Measurements from ENCODE around the gene NEK11. TPM values are rescaled to one million over a fixed set of nuclear protein-coding genes. Genes with fewer than 3 reads are reported as not detected.
"Not testable (repeated sequence)": the region's sequence is repeated elsewhere in the genome, so short reads cannot be mapped to it uniquely, and the experiment has no call there.

The NEK11 gene
- total and polyA plus RNA-seq, 4 experiments from 2014 or later = 1.9 to 6.2 (median 4.5) TPM

- H3K4me1 ChIP-seq (ENCODE audit: insufficient read depth, low read length); H3K36me3 ChIP-seq (ENCODE audit: insufficient read depth, low read length); H3K4me3 Mint-ChIP-seq; CTCF ChIA-PET (ENCODE audit: partially characterized antibody); H3K27me3 ChIP-seq (ENCODE audit: insufficient read depth, low read length); DNase-seq; H3K27ac Mint-ChIP-seq; H3K27ac ChIP-seq (ENCODE audit: low read depth, low read length); H3K9me3 ChIP-seq (ENCODE audit: control insufficient read depth in 1 of 2, low read length in 2 of 2); POLR2A ChIA-PET (ENCODE audit: partially characterized antibody); intact Hi-C loops (cut with micrococcal nuclease); H3K27me3 Mint-ChIP-seq; H3K4me1 Mint-ChIP-seq; H3K36me3 Mint-ChIP-seq; H3K4me3 ChIP-seq (ENCODE audit: low read length in 2 of 2): not testable (repeated sequence)
- peaks cover 0 to 16% (median 4%) of the 10 kb centered on the region in 8 donors for H3K9me3 Mint-ChIP-seq
Observed at GRCh38 chr3:131331456-131332085, 304.9 kb downstream of the NEK11 start.

- H3K9me3 Mint-ChIP-seq = peaks cover 2 to 15% (median 7%) of the 10 kb centered on the region in 8 donors
- intact Hi-C loops (cut with micrococcal nuclease) = no loop called here
- no peaks in the 10 kb centered on the region for H3K27me3 ChIP-seq (ENCODE audit: insufficient read depth, low read length)
- ChIA-PET CTCF (ENCODE audit: partially characterized antibody) (no interaction called here), POLR2A (ENCODE audit: partially characterized antibody) (no interaction called here)
- no peak overlapping the region for H3K27ac Mint-ChIP-seq
- no peaks in the 10 kb centered on the region for H3K27me3 Mint-ChIP-seq
- H3K9me3 ChIP-seq (ENCODE audit: control insufficient read depth in 1 of 2, low read length in 2 of 2) = no peaks in the 10 kb centered on the region
- no peaks in the 10 kb centered on the region for H3K36me3 ChIP-seq (ENCODE audit: insufficient read depth, low read length)
- H3K4me3 ChIP-seq (ENCODE audit: low read length in 2 of 2) = no peak overlapping the region
- DNase-seq = no peak
- no peak overlapping the region for H3K27ac ChIP-seq (ENCODE audit: low read depth, low read length)
- peaks cover 0 to 8% of the 10 kb centered on the region in 2 donors for H3K36me3 Mint-ChIP-seq
- H3K4me1 ChIP-seq (ENCODE audit: insufficient read depth, low read length) = no peaks in the 10 kb centered on the region
- H3K4me1 Mint-ChIP-seq = no peaks in the 10 kb centered on the region
- H3K4me3 Mint-ChIP-seq = peak overlapping the region in 1 of 8 donors; percentile 55
Observed at GRCh38 chr3:131338948-131339640, 312.4 kb downstream of the NEK11 start.

DNA sequence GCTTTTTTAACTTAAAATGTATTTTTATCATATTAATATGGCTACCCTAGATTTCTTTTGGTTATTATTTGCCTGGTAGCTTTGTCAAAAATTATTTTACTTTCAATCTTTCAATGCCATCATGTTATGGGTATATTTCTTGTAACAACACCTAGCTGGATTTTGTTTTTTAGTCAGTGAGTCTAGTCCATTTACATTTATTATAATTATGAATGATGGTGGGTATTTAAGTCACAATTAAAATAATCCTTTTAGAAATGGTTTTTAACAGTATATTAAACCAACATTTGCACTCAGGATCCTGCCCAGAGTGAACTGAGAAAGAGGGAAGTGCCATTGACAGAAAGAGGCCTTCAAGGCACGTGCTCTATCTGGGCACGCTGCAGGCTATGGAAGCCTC lies 315.1 kb downstream of the NEK11 start:
- ChIA-PET POLR2A (ENCODE audit: partially characterized antibody) (no interaction called here), CTCF (ENCODE audit: partially characterized antibody) (no interaction called here)
- H3K27ac ChIP-seq (ENCODE audit: low read depth, low read length) = no peak overlapping the region
- H3K9me3 Mint-ChIP-seq = peaks cover 0 to 15% (median 8%) of the 10 kb centered on the region in 8 donors
- H3K9me3 ChIP-seq (ENCODE audit: control insufficient read depth in 1 of 2, low read length in 2 of 2) = no peaks in the 10 kb centered on the region
- no peaks in the 10 kb centered on the region for H3K4me1 ChIP-seq (ENCODE audit: insufficient read depth, low read length)
- H3K27me3 ChIP-seq (ENCODE audit: insufficient read depth, low read length) = no peaks in the 10 kb centered on the region
- intact Hi-C loops (cut with micrococcal nuclease) = no loop called here
- H3K27ac Mint-ChIP-seq = no peak overlapping the region
- H3K4me3 ChIP-seq (ENCODE audit: low read length in 2 of 2) = no peak overlapping the region
- no peaks in the 10 kb centered on the region for H3K4me1 Mint-ChIP-seq
- H3K27me3 Mint-ChIP-seq = no peaks in the 10 kb centered on the region
- peaks cover 0 to 16% of the 10 kb centered on the region in 2 donors for H3K36me3 Mint-ChIP-seq
- DNase-seq = no peak
- no peak overlapping the region for H3K4me3 Mint-ChIP-seq
- H3K36me3 ChIP-seq (ENCODE audit: insufficient read depth, low read length) = no peaks in the 10 kb centered on the region

DNA sequence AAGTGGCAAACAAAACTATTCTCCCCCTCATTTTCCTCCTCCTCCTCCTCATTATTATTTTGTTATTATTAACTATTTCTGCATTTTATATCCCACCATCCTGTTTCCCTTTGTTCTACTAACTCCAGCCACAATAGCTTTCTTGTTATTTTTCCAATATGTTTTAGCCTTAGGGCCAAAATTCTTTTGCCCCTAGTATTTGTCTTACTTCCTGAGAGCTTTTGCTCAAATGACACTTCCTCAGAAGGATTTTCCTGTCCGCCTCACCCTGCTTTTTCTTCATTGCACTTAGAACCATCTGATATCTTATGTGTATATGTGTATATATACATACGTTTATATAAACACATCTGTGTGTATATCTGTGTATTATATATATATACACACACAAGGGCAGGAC lies 322.2 kb downstream of the NEK11 start:
- intact Hi-C loops (cut with micrococcal nuclease) = no loop called here
- Mint-ChIP-seq H3K4me1 (peaks cover 0 to 1% (median 0%) of the 10 kb centered on the region in 4 donors), H3K27ac (no peak overlapping the region), H3K9me3 (peaks cover 0 to 6% (median 3%) of the 10 kb centered on the region in 8 donors), H3K27me3 (no peaks in the 10 kb centered on the region), H3K36me3 (peaks cover 0 to 10% of the 10 kb centered on the region in 2 donors), H3K4me3 (no peak overlapping the region)
- no peaks in the 10 kb centered on the region for H3K27me3 ChIP-seq (ENCODE audit: insufficient read depth, low read length)
- no peak for DNase-seq
- no peaks in the 10 kb centered on the region for H3K9me3 ChIP-seq (ENCODE audit: control insufficient read depth in 1 of 2, low read length in 2 of 2)
- no peaks in the 10 kb centered on the region for H3K4me1 ChIP-seq (ENCODE audit: insufficient read depth, low read length)
- H3K27ac ChIP-seq (ENCODE audit: low read depth, low read length) = no peak overlapping the region
- H3K4me3 ChIP-seq (ENCODE audit: low read length in 2 of 2) = no peak overlapping the region
- ChIA-PET CTCF (ENCODE audit: partially characterized antibody) (no interaction called here), POLR2A (ENCODE audit: partially characterized antibody) (no interaction called here)
- H3K36me3 ChIP-seq (ENCODE audit: insufficient read depth, low read length) = no peaks in the 10 kb centered on the region

DNA sequence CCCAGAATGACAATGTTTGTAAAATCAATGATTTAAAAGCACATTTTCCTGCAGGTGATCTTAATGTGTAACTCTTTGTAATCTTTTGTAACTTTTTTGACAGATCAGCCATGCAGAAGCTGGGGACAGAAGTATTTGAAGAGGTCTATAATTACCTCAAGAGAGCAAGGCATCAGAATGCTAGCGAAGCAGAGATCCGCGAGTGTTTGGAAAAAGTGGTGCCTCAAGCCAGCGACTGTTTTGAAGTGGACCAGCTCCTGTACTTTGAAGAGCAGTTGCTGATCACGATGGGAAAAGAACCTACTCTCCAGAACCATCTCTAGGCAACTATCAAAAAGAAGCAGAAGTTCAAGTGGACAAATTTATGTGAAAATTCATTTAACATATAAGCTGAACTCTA lies 322.8 kb downstream of the NEK11 start:
- Histone ChIP-seq H3K4me1 (ENCODE audit: insufficient read depth, low read length) (no peaks in the 10 kb centered on the region), H3K27me3 (ENCODE audit: insufficient read depth, low read length) (no peaks in the 10 kb centered on the region), H3K27ac (ENCODE audit: low read depth, low read length) (no peak overlapping the region), H3K36me3 (ENCODE audit: insufficient read depth, low read length) (no peaks in the 10 kb centered on the region), H3K4me3 (ENCODE audit: low read length in 2 of 2) (no peak overlapping the region), H3K9me3 (ENCODE audit: control insufficient read depth in 1 of 2, low read length in 2 of 2) (no peaks in the 10 kb centered on the region)
- Mint-ChIP-seq H3K27me3 (no peaks in the 10 kb centered on the region), H3K4me3 (no peak overlapping the region), H3K9me3 (peaks cover 0 to 4% (median under 1%) of the 10 kb centered on the region in 8 donors), H3K36me3 (peaks cover 0 to 4% of the 10 kb centered on the region in 2 donors), H3K4me1 (peaks cover 0 to 1% (median 0%) of the 10 kb centered on the region in 4 donors), H3K27ac (no peak overlapping the region)
- ChIA-PET CTCF (ENCODE audit: partially characterized antibody) (no interaction called here), POLR2A (ENCODE audit: partially characterized antibody) (no interaction called here)
- no peak for DNase-seq
- intact Hi-C loops (cut with micrococcal nuclease) = no loop called here

DNA sequence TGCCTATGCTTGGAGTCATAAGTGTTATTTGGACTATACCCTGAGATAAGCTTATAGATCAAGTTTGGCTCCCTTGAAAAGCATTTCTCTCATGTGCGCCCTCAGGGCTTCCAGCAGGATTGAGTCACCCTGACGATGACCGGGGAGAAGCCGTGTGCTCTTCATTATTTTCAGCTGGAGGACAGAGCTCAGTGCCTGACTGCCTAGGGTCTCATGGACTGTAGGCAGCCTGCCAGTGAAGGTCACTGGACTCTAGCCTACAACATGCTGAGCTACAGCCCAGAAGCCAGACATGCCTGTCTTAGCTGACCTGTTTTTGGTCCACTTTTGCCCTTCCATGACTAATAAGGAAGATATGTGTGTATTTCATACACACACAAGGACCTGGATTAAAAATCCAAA lies 323.3 kb downstream of the NEK11 start:
- intact Hi-C loops (cut with micrococcal nuclease) = no loop called here
- DNase-seq = no peak
- peaks cover 0 to 1% (median 0%) of the 10 kb centered on the region in 4 donors for H3K4me1 Mint-ChIP-seq
- ChIA-PET POLR2A (ENCODE audit: partially characterized antibody) (no interaction called here), CTCF (ENCODE audit: partially characterized antibody) (no interaction called here)
- no peaks in the 10 kb centered on the region for H3K36me3 ChIP-seq (ENCODE audit: insufficient read depth, low read length)
- H3K4me3 Mint-ChIP-seq = no peak overlapping the region
- H3K27me3 ChIP-seq (ENCODE audit: insufficient read depth, low read length) = no peaks in the 10 kb centered on the region
- no peaks in the 10 kb centered on the region for H3K9me3 ChIP-seq (ENCODE audit: control insufficient read depth in 1 of 2, low read length in 2 of 2)
- H3K27ac Mint-ChIP-seq = no peak overlapping the region
- H3K27ac ChIP-seq (ENCODE audit: low read depth, low read length) = no peak overlapping the region
- H3K4me3 ChIP-seq (ENCODE audit: low read length in 2 of 2) = no peak overlapping the region
- H3K9me3 Mint-ChIP-seq = peaks cover 0 to 4% (median 0%) of the 10 kb centered on the region in 8 donors
- H3K36me3 Mint-ChIP-seq = peaks cover 0 to 4% of the 10 kb centered on the region in 2 donors
- H3K27me3 Mint-ChIP-seq = no peaks in the 10 kb centered on the region
- H3K4me1 ChIP-seq (ENCODE audit: insufficient read depth, low read length) = no peaks in the 10 kb centered on the region

DNA sequence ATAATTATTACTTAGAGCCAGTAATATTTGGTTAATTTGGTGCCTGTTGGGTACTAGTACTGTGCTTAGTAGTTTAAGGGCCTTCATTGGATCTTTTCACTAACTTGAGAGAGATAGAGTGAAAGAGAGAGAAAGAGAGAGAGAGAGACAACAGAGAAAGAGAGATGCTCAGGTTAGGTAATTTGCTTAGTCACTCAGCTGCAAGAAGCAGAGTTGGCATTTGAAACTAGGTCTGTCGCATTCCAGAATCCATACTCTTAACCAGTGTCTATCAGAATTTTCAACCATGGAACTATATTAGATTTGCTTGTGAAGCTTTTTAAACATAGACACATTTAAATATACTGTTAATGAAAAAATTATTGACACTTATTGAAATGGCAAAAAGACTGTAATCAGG lies 323.8 kb downstream of the NEK11 start:
- ChIA-PET POLR2A (ENCODE audit: partially characterized antibody) (no interaction called here), CTCF (ENCODE audit: partially characterized antibody) (no interaction called here)
- peaks cover 0 to 4% of the 10 kb centered on the region in 2 donors for H3K36me3 Mint-ChIP-seq
- Histone ChIP-seq H3K4me3 (ENCODE audit: low read length in 2 of 2) (no peak overlapping the region), H3K4me1 (ENCODE audit: insufficient read depth, low read length) (no peaks in the 10 kb centered on the region), H3K9me3 (ENCODE audit: control insufficient read depth in 1 of 2, low read length in 2 of 2) (no peaks in the 10 kb centered on the region), H3K27ac (ENCODE audit: low read depth, low read length) (no peak overlapping the region), H3K36me3 (ENCODE audit: insufficient read depth, low read length) (no peaks in the 10 kb centered on the region), H3K27me3 (ENCODE audit: insufficient read depth, low read length) (no peaks in the 10 kb centered on the region)
- H3K27me3 Mint-ChIP-seq = no peaks in the 10 kb centered on the region
- H3K4me1 Mint-ChIP-seq = peaks cover 0 to 1% (median 0%) of the 10 kb centered on the region in 4 donors
- DNase-seq = no peak
- H3K27ac Mint-ChIP-seq = no peak overlapping the region
- intact Hi-C loops (cut with micrococcal nuclease) = no loop called here
- H3K4me3 Mint-ChIP-seq = no peak overlapping the region
- peaks cover 0 to 4% (median 0%) of the 10 kb centered on the region in 8 donors for H3K9me3 Mint-ChIP-seq

All from CD4-positive, alpha-beta memory T cell (primary cell).